PC-9 (cell line): ENCODE data around the gene RUNX3.

Source experiments
- EZH2 ChIP-seq: fragments of 200-600 bp; sonication (generic); IDR thresholded peaks from 2 replicates; pipeline ENCODE4 v1.8.0; 2017; ENCODE audit warnings: antibody characterized with exemption, low read depth
- TF ChIP-seq, protein P1 (sequence below): fragments of 200-600 bp; sonication (generic); conservative IDR thresholded peaks from 2 replicates; pipeline ENCODE4 v1.6.1; 2017; ENCODE audit warnings: mixed run types, antibody characterized with exemption, mild to moderate bottlenecking, moderate library complexity

DNA sequence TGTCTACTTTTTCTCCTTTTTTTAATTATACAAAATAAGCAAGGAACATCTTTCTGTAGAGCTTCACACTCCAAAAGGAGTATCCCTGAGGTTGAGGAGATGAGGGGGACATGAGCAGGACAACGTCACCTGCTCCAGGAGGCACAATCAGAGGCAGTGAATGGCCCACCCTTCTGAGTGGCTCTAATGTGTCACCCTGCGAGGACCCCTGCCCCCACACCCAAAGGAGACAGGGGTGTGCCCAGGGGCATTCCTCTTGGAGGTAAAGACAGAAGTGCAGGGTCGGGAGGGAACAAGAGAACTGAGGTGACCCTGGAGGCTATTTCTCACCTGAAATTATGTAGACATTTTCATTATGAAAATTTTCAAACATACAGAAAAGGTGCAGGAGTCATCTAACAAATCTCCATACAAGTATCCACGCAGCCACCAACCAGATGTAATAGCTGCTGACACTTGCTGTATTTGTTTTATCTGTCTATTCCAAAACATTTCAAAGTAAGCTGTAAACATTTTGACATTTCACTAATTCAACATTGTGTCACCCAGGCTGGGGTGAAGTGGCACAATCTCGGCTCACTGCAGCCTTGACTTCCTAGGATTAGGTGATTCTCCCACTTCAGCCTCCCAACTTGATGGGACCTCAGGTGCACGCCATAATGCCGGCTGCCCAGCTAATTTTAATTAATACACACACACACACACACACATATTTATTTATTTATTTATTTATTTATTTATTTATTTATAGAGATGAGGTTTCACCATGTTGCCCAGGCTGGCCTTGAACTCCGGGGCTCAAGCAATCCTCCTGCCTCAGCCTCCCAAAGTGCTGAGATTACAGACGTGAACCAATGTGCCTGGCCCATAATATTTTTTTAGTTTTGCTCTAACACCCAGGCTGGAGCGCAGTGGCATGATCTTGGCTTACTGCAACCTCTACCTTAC lies 70.7 kb downstream of the RUNX3 start:
- TF ChIP-seq, protein P1, sequence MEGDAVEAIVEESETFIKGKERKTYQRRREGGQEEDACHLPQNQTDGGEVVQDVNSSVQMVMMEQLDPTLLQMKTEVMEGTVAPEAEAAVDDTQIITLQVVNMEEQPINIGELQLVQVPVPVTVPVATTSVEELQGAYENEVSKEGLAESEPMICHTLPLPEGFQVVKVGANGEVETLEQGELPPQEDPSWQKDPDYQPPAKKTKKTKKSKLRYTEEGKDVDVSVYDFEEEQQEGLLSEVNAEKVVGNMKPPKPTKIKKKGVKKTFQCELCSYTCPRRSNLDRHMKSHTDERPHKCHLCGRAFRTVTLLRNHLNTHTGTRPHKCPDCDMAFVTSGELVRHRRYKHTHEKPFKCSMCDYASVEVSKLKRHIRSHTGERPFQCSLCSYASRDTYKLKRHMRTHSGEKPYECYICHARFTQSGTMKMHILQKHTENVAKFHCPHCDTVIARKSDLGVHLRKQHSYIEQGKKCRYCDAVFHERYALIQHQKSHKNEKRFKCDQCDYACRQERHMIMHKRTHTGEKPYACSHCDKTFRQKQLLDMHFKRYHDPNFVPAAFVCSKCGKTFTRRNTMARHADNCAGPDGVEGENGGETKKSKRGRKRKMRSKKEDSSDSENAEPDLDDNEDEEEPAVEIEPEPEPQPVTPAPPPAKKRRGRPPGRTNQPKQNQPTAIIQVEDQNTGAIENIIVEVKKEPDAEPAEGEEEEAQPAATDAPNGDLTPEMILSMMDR = no peak
- TF ChIP-seq EZH2 = no peak
